HL-60 (cell line): ENCODE results near the gene MEF2A.

ENCODE experiments used
- DNase-seq, 2 experiments: peaks; one replicate each; pipeline ENCODE4 v3.0.0-alpha.2; 2010 to 2020; ENCODE audit warnings: low read depth in 1 of 2, low spot score in 1 of 2
- H3K27ac ChIP-seq: fragments of 250-450 bp; sonication (Bioruptor Pico); replicated peaks from 2 replicates; pipeline ENCODE4 v1.5.1; 2020; ENCODE audit warnings: mild to moderate bottlenecking, moderate library complexity
- H3K27me3 ChIP-seq: fragments of 250-450 bp; sonication (Bioruptor Pico); 2 replicates; pipeline ENCODE4 v1.5.1; 2021; ENCODE audit warnings: mild to moderate bottlenecking, moderate library complexity; ENCODE audit not compliant: insufficient read depth, poor library complexity, severe bottlenecking
- H3K4me3 ChIP-seq: replicated peaks from 2 replicates; pipeline ENCODE4 v1.5.1; 2011; ENCODE audit warnings: mild to moderate bottlenecking, control low read depth, low read length; ENCODE audit not compliant: insufficient read depth
- GABPA ChIP-seq: IDR thresholded peaks from 2 replicates; pipeline ENCODE4 v1.6.1; 2012; ENCODE audit warnings: low read depth
- POLR2AphosphoS5 ChIP-seq: IDR thresholded peaks from 2 replicates; pipeline ENCODE4 v1.6.1; 2012; ENCODE audit warnings: low read depth
- SPI1 ChIP-seq: IDR thresholded peaks from 2 replicates; pipeline ENCODE4 v1.6.1; 2012; ENCODE audit warnings: low read depth, mild to moderate bottlenecking, borderline replicate concordance
- TF ChIP-seq, protein P1 (sequence below): IDR thresholded peaks from one replicate; pipeline ENCODE4 v1.5.1; 2011; ENCODE audit warnings: low read length, control low read depth, inconsistent platforms; ENCODE audit not compliant: insufficient read depth
- TF ChIP-seq, protein P2 (sequence below): IDR thresholded peaks from 2 replicates; pipeline ENCODE4 v1.6.1; 2012; ENCODE audit warnings: low read depth; ENCODE audit not compliant: insufficient replicate concordance

Gene MEF2A

DNA sequence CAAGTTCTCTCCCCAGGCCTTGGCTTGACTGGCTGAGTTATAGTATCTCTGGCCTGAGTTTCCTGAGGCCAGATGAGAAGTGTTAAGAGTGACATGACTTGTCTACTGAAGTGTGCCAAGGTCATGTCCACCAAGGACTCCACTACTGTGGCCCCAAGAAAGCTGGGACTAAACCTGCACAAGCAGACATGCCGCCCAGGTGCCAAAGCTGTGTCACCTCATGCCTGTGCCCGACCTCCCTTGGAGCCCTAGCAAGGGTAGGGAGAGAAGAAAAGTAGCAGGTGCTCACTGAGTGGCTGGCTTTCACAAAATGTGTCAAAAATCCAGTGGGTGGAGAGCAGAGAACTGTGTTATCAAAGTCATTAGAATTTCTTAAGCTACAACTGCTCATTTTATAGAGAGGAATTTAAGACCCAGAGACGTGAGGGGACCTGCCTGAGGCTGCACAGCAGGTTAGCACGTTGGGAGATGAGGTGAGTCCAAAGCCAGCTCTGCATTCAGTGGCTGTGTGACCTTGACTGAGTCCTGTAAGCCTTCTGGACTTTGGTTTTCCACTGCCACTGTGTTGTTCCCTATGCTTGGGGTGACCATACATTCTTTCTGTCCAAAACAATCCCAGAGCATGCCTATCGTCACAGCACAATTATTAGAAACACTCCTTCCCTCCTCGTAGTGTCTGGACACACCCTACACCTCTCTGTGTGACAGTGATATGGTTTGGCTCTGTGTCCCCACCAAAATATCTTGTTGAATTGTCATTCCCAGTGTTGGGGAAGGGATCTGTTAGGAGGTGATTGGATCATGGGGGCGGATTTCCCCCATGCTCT lies 172.4 kb downstream of the MEF2A start:
- DNase-seq, result no peak
- TF ChIP-seq, protein P1, sequence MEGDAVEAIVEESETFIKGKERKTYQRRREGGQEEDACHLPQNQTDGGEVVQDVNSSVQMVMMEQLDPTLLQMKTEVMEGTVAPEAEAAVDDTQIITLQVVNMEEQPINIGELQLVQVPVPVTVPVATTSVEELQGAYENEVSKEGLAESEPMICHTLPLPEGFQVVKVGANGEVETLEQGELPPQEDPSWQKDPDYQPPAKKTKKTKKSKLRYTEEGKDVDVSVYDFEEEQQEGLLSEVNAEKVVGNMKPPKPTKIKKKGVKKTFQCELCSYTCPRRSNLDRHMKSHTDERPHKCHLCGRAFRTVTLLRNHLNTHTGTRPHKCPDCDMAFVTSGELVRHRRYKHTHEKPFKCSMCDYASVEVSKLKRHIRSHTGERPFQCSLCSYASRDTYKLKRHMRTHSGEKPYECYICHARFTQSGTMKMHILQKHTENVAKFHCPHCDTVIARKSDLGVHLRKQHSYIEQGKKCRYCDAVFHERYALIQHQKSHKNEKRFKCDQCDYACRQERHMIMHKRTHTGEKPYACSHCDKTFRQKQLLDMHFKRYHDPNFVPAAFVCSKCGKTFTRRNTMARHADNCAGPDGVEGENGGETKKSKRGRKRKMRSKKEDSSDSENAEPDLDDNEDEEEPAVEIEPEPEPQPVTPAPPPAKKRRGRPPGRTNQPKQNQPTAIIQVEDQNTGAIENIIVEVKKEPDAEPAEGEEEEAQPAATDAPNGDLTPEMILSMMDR, result no peak
- TF ChIP-seq POLR2AphosphoS5 (no peak), GABPA (no peak), SPI1 (no peak)
- TF ChIP-seq, protein P2, sequence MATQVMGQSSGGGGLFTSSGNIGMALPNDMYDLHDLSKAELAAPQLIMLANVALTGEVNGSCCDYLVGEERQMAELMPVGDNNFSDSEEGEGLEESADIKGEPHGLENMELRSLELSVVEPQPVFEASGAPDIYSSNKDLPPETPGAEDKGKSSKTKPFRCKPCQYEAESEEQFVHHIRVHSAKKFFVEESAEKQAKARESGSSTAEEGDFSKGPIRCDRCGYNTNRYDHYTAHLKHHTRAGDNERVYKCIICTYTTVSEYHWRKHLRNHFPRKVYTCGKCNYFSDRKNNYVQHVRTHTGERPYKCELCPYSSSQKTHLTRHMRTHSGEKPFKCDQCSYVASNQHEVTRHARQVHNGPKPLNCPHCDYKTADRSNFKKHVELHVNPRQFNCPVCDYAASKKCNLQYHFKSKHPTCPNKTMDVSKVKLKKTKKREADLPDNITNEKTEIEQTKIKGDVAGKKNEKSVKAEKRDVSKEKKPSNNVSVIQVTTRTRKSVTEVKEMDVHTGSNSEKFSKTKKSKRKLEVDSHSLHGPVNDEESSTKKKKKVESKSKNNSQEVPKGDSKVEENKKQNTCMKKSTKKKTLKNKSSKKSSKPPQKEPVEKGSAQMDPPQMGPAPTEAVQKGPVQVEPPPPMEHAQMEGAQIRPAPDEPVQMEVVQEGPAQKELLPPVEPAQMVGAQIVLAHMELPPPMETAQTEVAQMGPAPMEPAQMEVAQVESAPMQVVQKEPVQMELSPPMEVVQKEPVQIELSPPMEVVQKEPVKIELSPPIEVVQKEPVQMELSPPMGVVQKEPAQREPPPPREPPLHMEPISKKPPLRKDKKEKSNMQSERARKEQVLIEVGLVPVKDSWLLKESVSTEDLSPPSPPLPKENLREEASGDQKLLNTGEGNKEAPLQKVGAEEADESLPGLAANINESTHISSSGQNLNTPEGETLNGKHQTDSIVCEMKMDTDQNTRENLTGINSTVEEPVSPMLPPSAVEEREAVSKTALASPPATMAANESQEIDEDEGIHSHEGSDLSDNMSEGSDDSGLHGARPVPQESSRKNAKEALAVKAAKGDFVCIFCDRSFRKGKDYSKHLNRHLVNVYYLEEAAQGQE, result no peak
- H3K27me3 ChIP-seq, result no peaks in the 10 kb centered on the region
- no peak overlapping the region for H3K4me3 ChIP-seq
- H3K27ac ChIP-seq, result no peak overlapping the region

DNA sequence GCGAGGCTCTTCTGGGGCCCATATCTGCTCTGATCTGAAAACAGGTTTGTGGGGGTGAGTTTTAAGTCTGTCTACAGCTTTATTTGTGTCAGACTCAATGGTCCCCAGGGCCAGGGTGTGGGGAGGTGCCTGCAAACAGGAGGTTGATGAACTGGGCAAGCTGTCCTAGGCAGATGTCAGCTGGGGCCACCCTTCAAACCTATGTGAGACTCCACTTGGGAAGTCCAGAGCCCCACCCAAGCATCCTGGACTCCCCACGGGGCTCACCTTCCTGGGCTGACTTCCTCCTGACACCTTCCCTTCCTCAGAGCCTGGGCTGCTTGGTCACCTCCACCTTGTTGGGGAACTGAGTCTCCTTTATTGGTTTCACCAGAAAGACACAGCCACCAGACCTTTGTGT lies 176.1 kb downstream of the MEF2A start:
- no peak for DNase-seq
- Histone ChIP-seq H3K27ac (no peak overlapping the region), H3K27me3 (no peaks in the 10 kb centered on the region), H3K4me3 (no peak overlapping the region)
- no peak for TF ChIP-seq SPI1
- TF ChIP-seq POLR2AphosphoS5, result no peak
- no peak for TF ChIP-seq GABPA
- TF ChIP-seq, protein P2, result no peak

DNA sequence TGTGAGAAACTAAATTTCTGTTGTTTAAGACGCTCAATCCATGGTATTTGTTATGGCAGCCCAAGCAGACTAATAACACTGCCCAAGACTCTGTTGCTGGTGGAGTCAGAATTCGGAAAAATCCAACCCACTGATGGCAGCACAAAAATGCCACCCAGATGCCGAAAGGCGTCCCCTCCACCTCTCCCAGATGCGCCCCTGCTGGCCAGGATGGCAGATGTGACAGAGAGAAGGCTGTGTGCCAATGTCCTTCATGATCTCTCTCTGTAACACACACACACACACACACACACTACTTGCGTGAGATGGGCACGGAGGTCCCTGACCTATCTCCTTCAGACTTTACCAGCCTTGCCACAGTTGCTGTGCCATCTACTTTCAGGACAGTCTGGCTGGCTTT lies 178.4 kb downstream of the MEF2A start:
- DNase-seq, result no peak
- no peak overlapping the region for H3K27ac ChIP-seq
- no peak overlapping the region for H3K4me3 ChIP-seq
- no peaks in the 10 kb centered on the region for H3K27me3 ChIP-seq
- TF ChIP-seq GABPA (no peak), SPI1 (no peak), POLR2AphosphoS5 (no peak)
- TF ChIP-seq, protein P2, result no peak
- TF ChIP-seq, protein P1, result no peak
